Stimulated activated CD4-positive, alpha-beta T cell treated with anti-CD3 and anti-CD28 coated beads, TNF-alpha, amount 100 ng/mL, for 1 hour (primary cell): ENCODE measurements around the gene CHGA.

Experiments used
- DNase-seq, 3 donors: peaks; one replicate each; pipeline ENCODE4 v3.0.0-alpha.2; 2020; ENCODE audit warnings: low read depth in 3 of 3, low spot score in 1 of 3

CHGA gene

DNA sequence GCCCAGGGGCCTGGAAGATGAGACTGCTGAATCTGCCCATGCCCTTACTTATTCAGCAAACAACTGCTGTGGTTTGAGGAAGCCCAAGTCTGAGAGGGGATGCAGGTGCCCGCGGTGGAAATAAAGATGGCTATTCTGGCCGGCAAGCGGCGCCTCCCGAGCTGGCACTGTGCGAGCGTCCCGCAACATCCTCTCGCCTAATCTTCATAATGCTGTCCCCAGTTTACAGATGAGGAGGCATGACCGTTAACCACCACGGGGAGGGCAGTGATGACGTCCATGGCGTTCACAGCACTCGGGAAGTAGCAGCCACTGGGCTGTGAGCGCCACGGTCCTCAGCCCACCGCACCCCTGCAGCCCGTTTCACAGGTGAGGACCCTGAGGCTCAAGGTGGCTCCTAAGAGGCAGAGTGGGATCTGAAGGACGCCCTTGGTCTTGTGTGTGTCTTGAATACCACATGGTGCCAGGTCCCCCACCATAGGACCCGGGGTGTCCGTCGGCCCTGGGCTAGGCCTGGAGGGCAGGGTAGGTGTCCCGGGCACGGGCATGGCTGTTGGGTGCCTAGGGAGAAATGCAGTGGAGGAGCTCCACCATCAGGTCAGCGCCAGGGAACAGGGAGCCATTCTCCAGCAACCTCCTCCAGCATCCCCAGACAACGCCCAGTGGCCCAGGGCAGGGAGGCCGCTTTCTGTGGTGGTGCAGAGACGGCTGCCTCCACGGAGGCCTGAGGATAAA, 20.2 kb downstream of the CHGA start:
- DNase-seq = no peak

GRCh38 chr14:92943855-92944570, 21.1 kb downstream of the CHGA start:
- no peak for DNase-seq

DNA sequence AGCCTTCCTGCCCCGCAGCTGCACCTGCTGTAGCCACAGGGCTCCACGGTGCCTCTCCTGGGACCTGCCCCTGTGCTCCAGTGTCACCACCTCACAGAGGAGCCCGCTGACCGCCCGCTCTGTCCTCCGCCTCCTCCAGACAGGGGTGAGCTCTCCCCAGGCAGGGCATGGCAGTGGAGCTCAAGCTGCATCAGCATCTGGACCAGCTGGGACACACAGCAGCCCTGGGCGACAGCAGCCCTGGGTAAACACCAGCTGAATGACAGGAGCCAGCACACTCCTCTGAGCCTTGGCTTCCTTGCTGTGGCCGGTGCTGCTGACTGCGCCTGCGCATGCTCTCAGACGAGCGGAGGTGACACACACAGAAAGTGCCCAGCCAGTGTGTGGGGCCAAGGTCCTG, 22.0 kb downstream of the CHGA start:
- DNase-seq = no peak

DNA sequence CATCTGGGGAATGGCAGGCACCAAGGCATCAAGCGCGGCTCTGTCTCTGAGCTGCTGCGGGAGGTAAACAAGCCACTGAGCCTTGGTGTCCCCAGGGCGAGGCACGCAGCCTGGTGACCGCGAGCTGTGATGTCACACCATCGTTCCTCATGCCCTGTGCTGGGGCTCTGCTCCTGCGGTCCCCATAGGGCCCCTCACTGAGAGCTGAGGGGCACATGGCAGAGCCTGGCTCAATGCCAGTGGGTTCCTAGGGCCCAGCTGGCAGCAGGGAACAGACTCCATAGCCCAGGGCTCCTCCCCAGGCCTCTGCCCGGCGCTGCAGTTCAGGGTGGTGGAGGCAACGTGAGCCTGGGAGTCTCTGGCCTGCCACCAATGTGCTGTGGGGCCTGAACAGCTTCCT, 22.6 kb downstream of the CHGA start:
- DNase-seq = no peak

DNA sequence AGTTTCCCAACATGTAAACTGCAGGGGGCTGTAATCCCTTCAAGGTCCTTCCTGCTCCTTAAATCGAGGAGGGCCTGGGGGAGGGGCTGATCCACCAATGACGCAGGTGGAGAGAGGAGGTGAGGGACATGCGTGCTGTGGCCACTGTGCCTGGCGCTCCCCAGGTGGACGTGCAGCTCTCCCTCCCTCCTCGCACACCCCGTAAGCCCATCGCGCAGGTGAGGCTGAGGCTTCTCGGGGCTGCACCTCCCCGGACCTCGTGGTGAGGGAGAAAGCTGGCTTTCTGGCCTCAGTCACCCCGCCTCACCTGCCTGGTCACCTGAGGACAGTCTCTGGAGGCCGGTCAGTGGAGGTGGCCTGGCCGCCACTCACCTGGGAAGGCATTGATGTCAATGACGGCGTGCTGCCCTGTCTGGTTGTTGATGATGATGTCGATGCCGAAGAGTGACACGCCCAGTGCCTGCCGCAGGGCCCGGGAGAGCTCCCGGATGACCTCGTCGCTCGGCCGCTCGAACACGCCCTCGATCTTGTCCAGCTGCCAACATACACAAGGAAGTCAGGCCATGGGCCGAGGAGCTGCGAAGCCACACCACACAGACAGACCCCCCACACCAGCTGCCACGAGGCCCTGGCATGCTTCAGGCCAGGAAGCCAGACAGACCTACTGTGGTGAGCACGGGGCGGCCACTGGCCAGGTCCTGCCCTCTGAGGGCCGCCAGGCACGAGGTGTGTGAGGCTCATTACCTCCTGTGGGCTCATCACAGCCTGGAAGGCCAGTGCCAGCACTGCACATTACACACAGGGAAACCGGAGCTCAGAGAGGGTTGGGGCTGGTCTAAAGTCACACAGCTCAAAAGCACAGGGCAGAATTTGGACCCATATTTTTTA, 23.3 kb downstream of the CHGA start:
- DNase-seq = no peak

DNA sequence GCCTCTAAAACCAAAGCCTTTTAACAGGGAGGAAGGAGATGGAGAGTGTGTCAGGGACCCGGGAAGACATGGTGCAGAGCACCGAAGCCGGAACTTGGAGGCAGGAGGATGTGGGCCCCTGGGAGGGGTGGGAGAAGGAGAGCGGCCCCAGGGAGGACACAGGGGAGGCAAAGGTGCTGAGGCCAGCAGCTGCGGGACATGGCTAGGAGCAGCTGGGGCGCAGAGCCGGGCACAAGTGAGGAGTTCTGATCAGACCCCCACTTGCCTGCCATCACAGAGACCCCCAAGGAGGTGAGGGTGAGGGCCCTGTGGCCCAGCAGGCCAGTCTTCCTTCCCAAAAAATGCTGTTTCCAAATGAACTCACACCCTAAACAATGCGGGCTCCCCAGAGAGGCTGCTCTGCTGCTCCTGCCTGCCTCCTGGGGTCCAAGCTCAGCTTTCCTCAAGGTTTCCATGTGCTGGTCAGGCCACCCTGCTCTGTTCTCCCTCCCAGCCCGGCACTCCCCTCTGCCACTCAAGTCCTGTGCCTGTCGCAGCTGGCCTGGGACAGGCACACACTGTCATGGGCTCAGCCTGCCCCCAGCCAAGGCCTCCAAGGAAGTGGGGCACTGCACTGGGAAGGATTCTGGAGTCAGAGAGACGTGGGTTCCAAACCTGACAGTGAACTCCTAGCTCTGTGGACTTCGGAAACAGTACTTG, 24.0 kb downstream of the CHGA start:
- DNase-seq = no peak

- no peak for DNase-seq
Observed at GRCh38 chr14:92948647-92949046, 25.7 kb downstream of the CHGA start.

DNA sequence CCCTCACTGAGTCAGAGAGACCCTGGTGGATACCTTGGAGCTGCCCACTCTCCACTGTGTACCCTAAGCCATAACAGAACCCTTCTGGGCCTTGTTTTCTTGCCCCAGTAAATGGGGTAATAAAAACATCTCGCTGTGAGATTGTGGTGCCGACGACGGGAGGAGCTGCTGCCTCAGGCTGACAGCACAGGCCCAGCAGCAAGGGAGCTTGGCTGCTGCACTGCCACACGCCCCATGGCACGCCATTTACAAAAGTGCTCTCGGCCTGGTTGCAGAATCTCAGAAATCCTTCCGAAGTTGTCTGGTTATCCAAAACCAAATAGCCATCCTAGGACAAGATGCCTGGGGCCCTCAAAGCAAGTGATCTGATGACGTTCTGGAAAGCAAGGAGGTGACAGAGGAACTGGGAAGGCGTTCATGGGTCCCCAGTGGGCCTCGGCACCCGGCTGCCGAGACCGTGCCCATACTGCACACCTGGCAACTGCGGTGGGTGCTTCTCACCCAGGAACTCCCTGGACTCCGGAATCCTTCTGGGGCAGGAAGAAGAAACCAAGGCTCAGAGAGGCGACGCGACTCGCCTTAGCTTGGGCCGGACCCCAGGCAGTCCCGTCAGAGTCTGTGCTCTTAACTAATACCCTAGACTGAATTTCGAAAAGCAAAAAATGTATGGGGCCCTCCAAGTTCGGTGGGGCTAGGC, 26.7 kb downstream of the CHGA start:
- DNase-seq = no peak

- DNase-seq = no peak
Observed at GRCh38 chr14:92950193-92950540, 27.2 kb downstream of the CHGA start.

- no peak for DNase-seq
Observed at GRCh38 chr14:92950773-92951172, 27.8 kb downstream of the CHGA start.

- DNase-seq = no peak
Observed at GRCh38 chr14:92951261-92951660, 28.3 kb downstream of the CHGA start.

DNA sequence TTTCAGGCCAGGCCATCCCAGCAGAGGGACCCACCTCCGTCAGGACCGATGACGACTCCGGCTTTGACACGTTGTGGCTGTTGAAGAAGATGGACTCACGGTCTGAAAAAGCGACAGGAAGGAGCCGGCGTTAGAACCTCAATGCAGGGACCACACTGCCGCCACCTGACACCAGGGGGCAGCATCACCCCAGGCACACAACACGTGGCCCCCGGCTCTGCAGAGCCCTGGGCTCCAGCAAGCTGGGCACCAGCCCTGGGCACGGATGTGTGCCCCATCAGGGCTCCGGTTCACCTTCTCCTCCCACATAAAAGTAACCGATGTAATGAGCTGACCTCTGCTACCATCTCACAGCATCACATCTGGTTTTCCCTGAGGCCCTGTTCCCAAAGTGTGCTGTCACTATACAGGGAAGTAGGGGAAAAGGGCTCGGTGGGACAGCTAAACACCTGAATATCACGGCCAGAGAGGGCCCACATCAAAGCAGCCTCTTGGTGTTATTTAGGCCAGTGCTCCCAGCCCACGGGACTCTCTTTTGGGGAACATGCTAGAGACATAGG, 29.0 kb downstream of the CHGA start:
- DNase-seq = peak; percentile 42 to 77 (median 54)

DNA sequence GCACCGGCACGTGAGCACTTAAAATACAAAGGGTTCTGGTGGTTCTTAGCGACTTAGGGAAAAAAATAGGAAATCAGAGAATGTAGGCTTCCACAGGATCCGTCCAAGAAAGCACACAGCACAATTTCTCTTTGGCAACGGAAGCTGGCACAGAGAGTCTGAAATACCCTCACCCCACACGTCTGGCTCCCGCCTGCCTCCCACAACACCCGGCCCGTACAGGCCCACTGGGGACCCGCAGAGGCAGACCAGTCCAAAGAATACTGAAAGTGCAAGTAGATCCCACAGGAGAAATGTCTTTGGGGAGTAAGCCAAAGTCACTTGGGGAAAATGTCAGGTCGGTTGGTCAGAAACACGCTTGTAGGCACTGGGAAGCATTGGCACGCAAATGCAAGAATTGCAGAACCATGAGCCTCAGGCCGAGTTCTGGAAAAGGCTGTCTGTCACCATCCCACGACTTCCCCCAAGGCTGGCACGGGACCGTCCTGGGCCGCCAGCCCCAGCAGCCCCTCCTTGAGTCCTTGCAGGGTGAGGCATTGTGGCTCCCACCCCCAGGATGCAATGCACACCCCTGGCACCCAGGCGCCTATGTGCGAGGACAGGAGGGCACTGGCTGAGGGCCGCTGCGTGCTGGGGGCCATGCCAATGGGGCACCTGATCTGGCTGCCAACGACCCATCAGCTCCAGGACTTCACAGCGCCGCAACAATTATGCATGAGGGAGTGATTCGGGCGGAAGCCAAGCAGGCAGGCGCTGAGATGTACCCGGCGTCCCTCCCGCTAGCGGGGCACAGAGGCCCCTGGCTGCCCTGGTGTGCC, 29.7 kb downstream of the CHGA start:
- no peak for DNase-seq

GRCh38 chr14:92953526-92953925, 30.6 kb downstream of the CHGA start:
- no peak for DNase-seq

DNA sequence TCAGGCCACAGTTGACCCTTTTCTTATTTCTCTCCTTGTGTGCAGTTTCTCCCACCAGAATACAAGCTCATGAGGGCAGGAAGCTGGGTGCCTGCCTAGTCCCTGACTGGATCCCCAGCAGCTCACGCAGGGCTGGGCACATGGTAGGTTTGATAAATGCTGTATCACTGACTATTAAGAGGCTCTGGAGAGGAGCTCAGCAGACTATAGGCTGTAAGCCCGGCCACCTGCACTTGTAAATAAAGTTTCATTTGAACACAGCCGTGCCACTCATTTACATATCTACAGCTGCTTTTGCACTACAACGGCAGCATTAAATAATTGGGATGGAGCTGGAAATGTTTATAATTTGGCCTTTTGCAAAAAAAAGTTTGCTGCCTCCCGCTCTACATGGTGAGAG, 32.0 kb downstream of the CHGA start:
- DNase-seq = no peak

- no peak for DNase-seq
Observed at GRCh38 chr14:92955381-92955780, 32.4 kb downstream of the CHGA start.

GRCh38 chr14:92956961-92957360, 34.0 kb downstream of the CHGA start:
- no peak for DNase-seq

GRCh38 chr14:92958373-92959188, 35.6 kb downstream of the CHGA start:
- no peak for DNase-seq

- DNase-seq = no peak
Observed at GRCh38 chr14:92959189-92959531, 36.2 kb downstream of the CHGA start.
